HCT116 (cell line): ENCODE results near the gene FMN1. TPM values are rescaled to one million over a fixed set of nuclear protein-coding genes. Genes with fewer than 3 reads are reported as not detected.

Source experiments
- ATAC-seq: fragments of 200-7000 bp; cut with Tn5 transposase; 2 replicates; pipeline ENCODE4 v1.9.1; 2020; ENCODE audit warnings: mild to moderate bottlenecking, moderate library complexity
- BruUV-seq: library from RNA; stranded (reverse); fragments of 400-500 nt; replicated peaks from 2 replicates; lab custom pipeline; 2021; lab: Mats Ljungman, UMichigan
- CTCF ChIA-PET: fragments of 300-600 bp; sonication (Branson Sonifier 250); formaldehyde crosslinking; loops from one replicate; lab custom pipeline; 2021; ENCODE audit warnings: antibody characterized with exemption; lab: Charles Lee
- POLR2A ChIA-PET: fragments of 300-600, 350-600 bp; sonication (Branson Sonifier 250); formaldehyde crosslinking; loops from one replicate; lab custom pipeline; 2021; ENCODE audit warnings: antibody characterized with exemption; lab: Charles Lee
- RAD21 ChIA-PET, 2 experiments: fragments of 300-600 bp; sonication (Branson Sonifier 250); formaldehyde crosslinking; loops; one replicate each; lab custom pipeline; 2023; ENCODE audit warnings: low total read pairs in 2 of 2; ENCODE audit not compliant: uncharacterized antibody in 2 of 2, unreplicated experiment in 2 of 2, low non-redundant PET in 1 of 2; lab: Charles Lee
- DNase-seq: peaks from one replicate; pipeline ENCODE4 v3.0.0-alpha.2; 2010; ENCODE audit warnings: low read depth, low spot score
- H2AFZ ChIP-seq: fragments of 200-600 bp; shearing (Covaris generic), sonication (generic); 2 replicates; pipeline ENCODE4 v1.6.1; 2017; ENCODE audit warnings: low read depth, mixed run types, mixed read lengths, antibody characterized with exemption, low read length; ENCODE audit not compliant: poor library complexity, severe bottlenecking
- H3K27ac ChIP-seq: 2 replicates; pipeline ENCODE4 v1.5.1; 2012; ENCODE audit warnings: low read depth, low read length
- H3K27me3 ChIP-seq: fragments of 200-600 bp; sonication (generic); 2 replicates; pipeline ENCODE4 v1.6.1; 2016; ENCODE audit warnings: mixed run types, low read length, mixed read lengths; ENCODE audit not compliant: insufficient read depth
- H3K36me3 ChIP-seq, 2 experiments: fragments of 200-500 bp in 1 of 2; fragments of 200-600 bp in 1 of 2; sonication (Bioruptor generic) in 1 of 2; sonication (generic) in 1 of 2; 2 replicates each; pipeline versions ENCODE4 v1.5.1 to v1.6.1; 2014 to 2016; ENCODE audit warnings: low read length in 2 of 2, inconsistent platforms in 1 of 2, mixed read lengths in 1 of 2, mixed run types in 1 of 2; ENCODE audit not compliant: insufficient read depth in 2 of 2, control insufficient read depth in 1 of 2
- H3K4me1 ChIP-seq, 2 experiments: fragments of 200-600 bp in 1 of 2; sonication (generic) in 1 of 2; 2 replicates each; pipeline versions ENCODE4 v1.5.1 to v1.6.1; 2012 to 2017; ENCODE audit warnings: low read length in 2 of 2, inconsistent platforms in 1 of 2, mild to moderate bottlenecking in 1 of 2, mixed read lengths in 1 of 2, mixed run types in 1 of 2, moderate library complexity in 1 of 2; ENCODE audit not compliant: insufficient read depth in 2 of 2, control insufficient read depth in 1 of 2
- H3K4me2 ChIP-seq: fragments of 200-600 bp; sonication (generic); 2 replicates; pipeline ENCODE4 v1.6.1; 2017; ENCODE audit warnings: mixed run types, low read length, mixed read lengths
- H3K4me3 ChIP-seq, 2 experiments: fragments of 200-600 bp in 1 of 2; sonication (generic) in 1 of 2; replicated peaks in 1 of 2; 2 replicates each; pipeline ENCODE4 v1.5.1; 2011 to 2016; ENCODE audit warnings: low read length in 2 of 2, control low read depth in 1 of 2, low read depth in 1 of 2, mild to moderate bottlenecking in 1 of 2, mixed read lengths in 1 of 2, mixed run types in 1 of 2
- H3K79me2 ChIP-seq: fragments of 200-600 bp; sonication (generic); 2 replicates; pipeline ENCODE4 v1.6.1; 2017; ENCODE audit warnings: mild to moderate bottlenecking, mixed run types, low read length, moderate library complexity, mixed read lengths; ENCODE audit not compliant: insufficient read depth
- H3K9ac ChIP-seq: fragments of 200-600 bp; sonication (generic); 2 replicates; pipeline ENCODE4 v1.6.1; 2016; ENCODE audit warnings: low read length, mixed read lengths
- H3K9me2 ChIP-seq: fragments of 200-600 bp; sonication (generic), shearing (Covaris generic); 2 replicates; pipeline ENCODE4 v1.6.1; 2017; ENCODE audit warnings: mixed run types, mild to moderate bottlenecking, moderate library complexity; ENCODE audit not compliant: insufficient read depth
- H3K9me3 ChIP-seq, 2 experiments: fragments of 200-500 bp in 1 of 2; fragments of 200-600 bp in 1 of 2; sonication (Bioruptor generic) in 1 of 2; sonication (generic) in 1 of 2; 2 replicates each; pipeline ENCODE4 v1.6.1; 2014 to 2017; ENCODE audit warnings: low read length in 2 of 2, mixed read lengths in 2 of 2, inconsistent platforms in 1 of 2, low read depth in 1 of 2, mild to moderate bottlenecking in 1 of 2, mixed run types in 1 of 2, moderate library complexity in 1 of 2; ENCODE audit not compliant: control insufficient read depth in 1 of 2, insufficient read depth in 1 of 2
- H4K20me1 ChIP-seq: fragments of 200-600 bp; sonication (generic), shearing (Covaris generic); 2 replicates; pipeline ENCODE4 v1.6.1; 2017; ENCODE audit warnings: mixed run types, mild to moderate bottlenecking, moderate library complexity; ENCODE audit not compliant: insufficient read depth
- CBX3 ChIP-seq: IDR thresholded peaks from 2 replicates; pipeline ENCODE4 v1.6.1; 2012; ENCODE audit warnings: low read depth
- EZH2phosphoT487 ChIP-seq: fragments of 200-600 bp; IDR thresholded peaks from 2 replicates; pipeline ENCODE4 v1.6.1; 2018; ENCODE audit warnings: antibody characterized with exemption, borderline replicate concordance
- FOSL1 ChIP-seq: IDR thresholded peaks from 2 replicates; pipeline ENCODE4 v1.6.1; 2012; ENCODE audit warnings: low read depth
- JUND ChIP-seq: IDR thresholded peaks from 2 replicates; pipeline ENCODE4 v1.6.1; 2012
- MAX ChIP-seq: IDR thresholded peaks from 2 replicates; pipeline ENCODE4 v1.6.1; 2012
- POLR2A ChIP-seq: IDR thresholded peaks from 2 replicates; pipeline ENCODE4 v1.7.0; 2011; ENCODE audit warnings: borderline replicate concordance; ENCODE audit not compliant: insufficient read depth, insufficient read length; ENCODE audit errors: extremely low read depth
- POLR2AphosphoS5 ChIP-seq: IDR thresholded peaks from 2 replicates; pipeline ENCODE4 v1.6.1; 2011; ENCODE audit warnings: mild to moderate bottlenecking, low read depth, low read length, moderate library complexity
- RAD21 ChIP-seq: IDR thresholded peaks from 2 replicates; pipeline ENCODE4 v1.6.1; 2012; ENCODE audit warnings: low read depth, mild to moderate bottlenecking
- SIN3A ChIP-seq: IDR thresholded peaks from 2 replicates; pipeline ENCODE4 v1.6.1; 2012; ENCODE audit warnings: low read depth
- TCF7L2 ChIP-seq: IDR thresholded peaks from 2 replicates; pipeline ENCODE4 v1.7.0; 2011; ENCODE audit warnings: borderline replicate concordance, inconsistent platforms; ENCODE audit not compliant: insufficient read depth, insufficient read length; ENCODE audit errors: extremely low read depth
- ZBTB33 ChIP-seq: IDR thresholded peaks from 2 replicates; pipeline ENCODE4 v1.6.1; 2011; ENCODE audit warnings: mild to moderate bottlenecking, low read length, moderate library complexity; ENCODE audit not compliant: insufficient replicate concordance; ENCODE audit errors: extremely low read depth
- ZFX ChIP-seq: fragments of 450-650 bp; IDR thresholded peaks from 2 replicates; pipeline ENCODE4 v1.6.1; 2017
- intact Hi-C: fragments of 100-400 bp; cut with micrococcal nuclease; formaldehyde crosslinking; loops from 2 replicates; pipeline ENCODE4 v1.10.0; 2022
- total RNA-seq: library from RNA; stranded (reverse); gene quantifications from one replicate; pipeline ENCODE4 v1.2.1, GENCODE V29; 2021; ENCODE audit not compliant: unreplicated experiment
- TF ChIP-seq, protein P1 (sequence below), 3 experiments: fragments of 200-600 bp in 1 of 3; sonication (generic) in 1 of 3; IDR thresholded peaks in 2 of 3; conservative IDR thresholded peaks in 1 of 3; 2 replicates each; pipeline ENCODE4 v1.5.1; 2012 to 2017; ENCODE audit warnings: low read depth in 2 of 3, low read length in 2 of 3, antibody characterized with exemption in 1 of 3, borderline replicate concordance in 1 of 3, control low read depth in 1 of 3, mild to moderate bottlenecking in 1 of 3, mixed read lengths in 1 of 3, mixed run types in 1 of 3, moderate library complexity in 1 of 3; ENCODE audit not compliant: insufficient read depth in 1 of 3

Gene FMN1
- total RNA-seq, 1 experiment from 2014 or later: 0.39 TPM

DNA sequence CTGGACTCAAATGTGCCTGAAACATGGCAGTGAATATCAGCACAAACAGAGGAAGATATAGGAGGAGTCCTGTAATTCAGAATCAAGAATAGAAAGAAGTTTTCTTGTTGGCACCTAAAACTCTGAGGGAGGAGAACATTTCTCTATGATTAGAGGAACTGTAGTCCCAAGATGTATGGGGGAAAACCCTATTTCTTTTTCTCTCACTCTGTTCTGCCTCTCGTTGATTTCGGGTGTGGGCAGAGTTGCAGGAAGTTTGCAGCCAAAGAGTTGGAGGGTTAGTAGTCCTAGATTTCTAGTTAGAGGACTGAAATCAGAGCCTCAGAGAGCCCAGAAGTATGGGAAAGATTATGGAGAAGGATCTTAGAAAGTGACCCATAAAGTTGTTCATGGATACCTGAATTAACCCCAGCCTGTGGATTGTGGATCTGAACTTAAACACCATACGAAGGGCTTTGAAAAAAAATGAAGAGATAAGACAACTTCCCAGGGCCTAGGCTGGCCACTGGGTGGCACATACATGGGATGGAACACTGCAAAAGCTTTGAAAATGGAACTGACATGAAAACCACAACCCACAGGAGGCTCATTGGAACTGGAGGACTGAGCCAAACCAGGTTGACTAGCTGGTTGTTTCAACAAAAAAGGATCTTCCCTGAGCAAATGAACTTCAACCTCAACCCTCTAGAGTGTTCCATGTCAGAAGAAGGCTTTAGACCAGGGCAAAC is 34.6 kb downstream of the FMN1 start:
- H3K9ac ChIP-seq: no peak overlapping the region
- no peak overlapping the region for H3K27ac ChIP-seq
- ATAC-seq: peak; percentile 58
- H3K79me2 ChIP-seq: no peaks in the 10 kb centered on the region
- no peaks in the 10 kb centered on the region for H3K9me2 ChIP-seq
- no peaks in the 10 kb centered on the region; a peak in 1 of 4 replicates for H3K4me1 ChIP-seq
- CTCF ChIA-PET: no interaction called here
- H3K4me2 ChIP-seq: no peak overlapping the region
- RAD21 ChIA-PET: no interaction called here
- H3K36me3 ChIP-seq: no peaks in the 10 kb centered on the region
- H3K9me3 ChIP-seq: no peaks in the 10 kb centered on the region
- no peaks in the 10 kb centered on the region for H3K27me3 ChIP-seq
- no peaks in the 10 kb centered on the region for H4K20me1 ChIP-seq
- no peak overlapping the region for H3K4me3 ChIP-seq
- no TSS peak for BruUV-seq
- POLR2A ChIA-PET: no interaction called here
- intact Hi-C loops: no loop called here
- H2AFZ ChIP-seq: no peak overlapping the region
- TF ChIP-seq MAX: no peak
- TF ChIP-seq, protein P1, sequence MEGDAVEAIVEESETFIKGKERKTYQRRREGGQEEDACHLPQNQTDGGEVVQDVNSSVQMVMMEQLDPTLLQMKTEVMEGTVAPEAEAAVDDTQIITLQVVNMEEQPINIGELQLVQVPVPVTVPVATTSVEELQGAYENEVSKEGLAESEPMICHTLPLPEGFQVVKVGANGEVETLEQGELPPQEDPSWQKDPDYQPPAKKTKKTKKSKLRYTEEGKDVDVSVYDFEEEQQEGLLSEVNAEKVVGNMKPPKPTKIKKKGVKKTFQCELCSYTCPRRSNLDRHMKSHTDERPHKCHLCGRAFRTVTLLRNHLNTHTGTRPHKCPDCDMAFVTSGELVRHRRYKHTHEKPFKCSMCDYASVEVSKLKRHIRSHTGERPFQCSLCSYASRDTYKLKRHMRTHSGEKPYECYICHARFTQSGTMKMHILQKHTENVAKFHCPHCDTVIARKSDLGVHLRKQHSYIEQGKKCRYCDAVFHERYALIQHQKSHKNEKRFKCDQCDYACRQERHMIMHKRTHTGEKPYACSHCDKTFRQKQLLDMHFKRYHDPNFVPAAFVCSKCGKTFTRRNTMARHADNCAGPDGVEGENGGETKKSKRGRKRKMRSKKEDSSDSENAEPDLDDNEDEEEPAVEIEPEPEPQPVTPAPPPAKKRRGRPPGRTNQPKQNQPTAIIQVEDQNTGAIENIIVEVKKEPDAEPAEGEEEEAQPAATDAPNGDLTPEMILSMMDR (IDR thresholded peaks at IDR 0.05 in 2 of 3, conservative IDR thresholded peaks at IDR 0.05 in 1 of 3; ENCODE audit: borderline replicate concordance in 1 of 3, insufficient read depth in 1 of 3, low read depth in 2 of 3, low read length in 2 of 3): peak in 2 of 3 experiments; percentile 17 to 22; a peak in 2 of 6 replicates
- no peak for TF ChIP-seq RAD21
- no peak for TF ChIP-seq SIN3A
- no peak for TF ChIP-seq ZFX
- no peak for DNase-seq

GRCh38 chr15:33158366-33158765 is 36.1 kb downstream of the FMN1 start:
- Histone ChIP-seq H3K4me2 (no peak overlapping the region), H3K9ac (no peak overlapping the region), H3K79me2 (no peaks in the 10 kb centered on the region), H3K27me3 (no peaks in the 10 kb centered on the region), H4K20me1 (no peaks in the 10 kb centered on the region), H3K36me3 (no peaks in the 10 kb centered on the region), H3K9me3 (no peaks in the 10 kb centered on the region), H3K4me3 (no peak overlapping the region), H3K27ac (no peak overlapping the region), H2AFZ (no peak overlapping the region), H3K9me2 (no peaks in the 10 kb centered on the region), H3K4me1 (no peaks in the 10 kb centered on the region; a peak in 1 of 4 replicates)
- ChIA-PET POLR2A (no interaction called here), RAD21 (no interaction called here), CTCF (no interaction called here)
- no TSS peak for BruUV-seq
- DNase-seq: no peak
- intact Hi-C loops: no loop called here
- ATAC-seq: no peak
- TF ChIP-seq CBX3 (no peak), JUND (no peak), RAD21 (no peak), POLR2A (no peak), TCF7L2 (no peak), EZH2phosphoT487 (no peak), ZBTB33 (no peak), POLR2AphosphoS5 (no peak), FOSL1 (no peak)
- TF ChIP-seq, protein P1 (IDR thresholded peaks at IDR 0.05 in 2 of 3, conservative IDR thresholded peaks at IDR 0.05 in 1 of 3; ENCODE audit: borderline replicate concordance in 1 of 3, insufficient read depth in 1 of 3, low read depth in 2 of 3, low read length in 2 of 3): no peak
